Tibial nerve (tissue), 4 donors: ENCODE results near the gene IL3. TPM values are rescaled to one million over a fixed set of nuclear protein-coding genes. Genes with fewer than 3 reads are reported as not detected.

Experiments
- DNase-seq, 2 donors: peaks; one replicate each; pipeline ENCODE4 v3.0.0-alpha.2; 2019; ENCODE audit warnings: low spot score in 2 of 2
- H3K27ac ChIP-seq, 4 donors: fragments of 200-600 bp; sonication (generic) in 3 of 4; one replicate each; pipeline ENCODE4 v1.5.1; 2017 to 2019; ENCODE audit warnings: mild to moderate bottlenecking in 1 of 4
- H3K27me3 ChIP-seq, 2 donors: fragments of 200-600 bp; sonication (generic) in 1 of 2; one replicate each; pipeline versions ENCODE4 v1.5.1 to v1.6.0; 2017 to 2019
- H3K36me3 ChIP-seq, 3 donors: fragments of 200-600 bp; sonication (generic); one replicate each; pipeline ENCODE4 v1.5.1; 2018 to 2019
- H3K4me1 ChIP-seq, 4 donors: fragments of 200-600 bp; sonication (generic) in 3 of 4; one replicate each; pipeline ENCODE4 v1.5.1; 2017 to 2019
- H3K4me3 ChIP-seq, 4 donors: fragments of 200-600 bp; sonication (generic) in 3 of 4; one replicate each; pipeline ENCODE4 v1.5.1; 2017 to 2019; ENCODE audit warnings: mild to moderate bottlenecking in 1 of 4, moderate library complexity in 1 of 4
- H3K9me3 ChIP-seq, 4 donors: fragments of 200-600 bp; sonication (generic) in 3 of 4; one replicate each; pipeline ENCODE4 v1.5.1; 2017 to 2019
- CTCF ChIP-seq, 5 experiments: fragments of 200-600 bp in 3 of 5; fragments of 450-650 bp in 2 of 5; sonication (generic) in 3 of 5; IDR thresholded peaks; one replicate each; pipeline ENCODE4 v1.5.1; 2016 to 2019; ENCODE audit warnings: antibody characterized with exemption in 5 of 5, mild to moderate bottlenecking in 3 of 5, moderate library complexity in 2 of 5
- EP300 ChIP-seq, 2 donors: sonication (generic); formaldehyde crosslinking; IDR thresholded peaks; one replicate each; pipeline ENCODE4 v1.6.1; 2017; ENCODE audit warnings: antibody characterized with exemption in 2 of 2, mild to moderate bottlenecking in 1 of 2
- POLR2A ChIP-seq, 2 donors: fragments of 450-650 bp; IDR thresholded peaks; one replicate each; pipeline ENCODE4 v1.6.1; 2017; ENCODE audit warnings: antibody characterized with exemption in 2 of 2, mild to moderate bottlenecking in 2 of 2, moderate library complexity in 2 of 2
- WGBS, 2 donors: methylation state at CpG; one replicate each; pipeline ENCODE4 v1.1.5; 2018; 5-methylcytosine and 5-hydroxymethylcytosine counted together
- total RNA-seq, 4 donors: library from RNA; depleted of rRNA; stranded (reverse); fragments of >200 nt; gene quantifications; one replicate each; pipeline ENCODE4 v1.1.0, GENCODE V29; 2016

Gene IL3
- total RNA-seq, 4 donors from 2014 or later, result not detected

GRCh38 chr5:132022737-132023136 lies 37.7 kb upstream of the IL3 start:
- WGBS, 2 donors, result 70 to 85% methylated on average over 2 of the region's 2 CpGs
- no peaks in the 10 kb centered on the region for H3K27me3 ChIP-seq
- no peak overlapping the region for H3K4me3 ChIP-seq
- no peak overlapping the region for H3K27ac ChIP-seq
- H3K9me3 ChIP-seq, result no peaks in the 10 kb centered on the region
- TF ChIP-seq EP300 (IDR thresholded peaks at IDR 0.05) (no peak), POLR2A (IDR thresholded peaks at IDR 0.05) (no peak), CTCF (IDR thresholded peaks at IDR 0.05) (no peak)
- H3K4me1 ChIP-seq, result no peaks in the 10 kb centered on the region
- no peaks in the 10 kb centered on the region for H3K36me3 ChIP-seq
- DNase-seq, result no peak

- H3K4me3 ChIP-seq, result no peak overlapping the region
- no peaks in the 10 kb centered on the region for H3K9me3 ChIP-seq
- H3K4me1 ChIP-seq, result no peaks in the 10 kb centered on the region
- no peak for DNase-seq
- no peaks in the 10 kb centered on the region for H3K36me3 ChIP-seq
- H3K27ac ChIP-seq, result no peak overlapping the region
- WGBS, 2 donors, result 69 to 70% methylated on average over 5 of the region's 5 CpGs
- TF ChIP-seq POLR2A (IDR thresholded peaks at IDR 0.05), result no peak
- TF ChIP-seq CTCF (IDR thresholded peaks at IDR 0.05), result no peak
- TF ChIP-seq EP300 (IDR thresholded peaks at IDR 0.05), result no peak
- H3K27me3 ChIP-seq, result no peaks in the 10 kb centered on the region
Observed at GRCh38 chr5:132023258-132024116, 37.0 kb upstream of the IL3 start.

GRCh38 chr5:132024117-132024435 lies 36.4 kb upstream of the IL3 start:
- no peak for DNase-seq
- Histone ChIP-seq H3K4me1 (no peaks in the 10 kb centered on the region), H3K36me3 (no peaks in the 10 kb centered on the region), H3K9me3 (no peaks in the 10 kb centered on the region), H3K4me3 (no peak overlapping the region), H3K27me3 (no peaks in the 10 kb centered on the region), H3K27ac (no peak overlapping the region)
- TF ChIP-seq CTCF (IDR thresholded peaks at IDR 0.05) (no peak), EP300 (IDR thresholded peaks at IDR 0.05) (no peak), POLR2A (IDR thresholded peaks at IDR 0.05) (no peak)
- WGBS, 2 donors, result 80 to 82% methylated on average over 4 of the region's 4 CpGs

GRCh38 chr5:132024789-132025402 lies 35.6 kb upstream of the IL3 start:
- no peaks in the 10 kb centered on the region for H3K36me3 ChIP-seq
- no peaks in the 10 kb centered on the region for H3K4me1 ChIP-seq
- no peak overlapping the region for H3K27ac ChIP-seq
- DNase-seq, result no peak
- H3K9me3 ChIP-seq, result no peaks in the 10 kb centered on the region
- 69 to 77% methylated on average over 8 of the region's 8 CpGs for WGBS, 2 donors
- no peaks in the 10 kb centered on the region for H3K27me3 ChIP-seq
- no peak for TF ChIP-seq POLR2A (IDR thresholded peaks at IDR 0.05)
- no peak for TF ChIP-seq EP300 (IDR thresholded peaks at IDR 0.05)
- no peak for TF ChIP-seq CTCF (IDR thresholded peaks at IDR 0.05)
- no peak overlapping the region for H3K4me3 ChIP-seq

- Histone ChIP-seq H3K9me3 (no peaks in the 10 kb centered on the region), H3K27me3 (no peaks in the 10 kb centered on the region), H3K4me3 (no peak overlapping the region), H3K36me3 (no peaks in the 10 kb centered on the region), H3K27ac (no peak overlapping the region), H3K4me1 (no peaks in the 10 kb centered on the region)
- 87 to 90% methylated on average over 7 of the region's 7 CpGs for WGBS, 2 donors
- no peak for DNase-seq
- no peak for TF ChIP-seq POLR2A (IDR thresholded peaks at IDR 0.05)
- TF ChIP-seq EP300 (IDR thresholded peaks at IDR 0.05), result no peak
- no peak for TF ChIP-seq CTCF (IDR thresholded peaks at IDR 0.05)
Observed at GRCh38 chr5:132025403-132025971, 35.0 kb upstream of the IL3 start.
